Activated CD4-positive, alpha-beta memory T cell treated with anti-CD3 and anti-CD28 coated beads for 36 hours (primary cell): ENCODE data around the gene SLIT1. TPM values are rescaled to one million over a fixed set of nuclear protein-coding genes. Genes with fewer than 3 reads are reported as not detected.

Experiments
- CTCF ChIA-PET: fragments of 350-600 bp; sonication (Branson Sonifier 250); formaldehyde crosslinking; loops from one replicate; lab custom pipeline; 2021; ENCODE audit warnings: antibody characterized with exemption, inconsistent platforms; lab: Charles Lee
- POLR2A ChIA-PET: fragments of 350-600 bp; sonication (Branson Sonifier 250); formaldehyde crosslinking; loops from one replicate; lab custom pipeline; 2021; ENCODE audit warnings: antibody characterized with exemption; lab: Charles Lee
- DNase-seq: peaks from one replicate; pipeline ENCODE4 v3.0.0-alpha.2; 2020
- H3K27ac Mint-ChIP-seq: one replicate; pipeline ENCODE4 v1.8.0; 2021; ENCODE audit warnings: mixed read lengths
- H3K27me3 Mint-ChIP-seq: one replicate; pipeline ENCODE4 v1.8.0; 2021; ENCODE audit warnings: mixed read lengths
- H3K36me3 Mint-ChIP-seq: one replicate; pipeline ENCODE4 v1.8.0; 2021; ENCODE audit warnings: mixed read lengths
- H3K4me1 Mint-ChIP-seq: one replicate; pipeline ENCODE4 v1.8.0; 2021; ENCODE audit warnings: low read depth, mixed read lengths
- H3K4me3 Mint-ChIP-seq: one replicate; pipeline ENCODE4 v1.8.0; 2021; ENCODE audit warnings: mild to moderate bottlenecking, mixed read lengths
- H3K9me3 Mint-ChIP-seq: one replicate; pipeline ENCODE4 v1.8.0; 2021; ENCODE audit warnings: mixed read lengths
- intact Hi-C: fragments of 100-400 bp; cut with micrococcal nuclease; formaldehyde crosslinking; loops from one replicate; pipeline ENCODE4 v1.15.1; 2023
- total RNA-seq, 2 experiments: library from RNA; stranded (reverse); gene quantifications; one replicate each; pipeline ENCODE4 v1.2.3, GENCODE V29; 2021

Gene SLIT1
- total RNA-seq, 2 experiments from 2014 or later = 0.63 to 0.71 TPM

DNA sequence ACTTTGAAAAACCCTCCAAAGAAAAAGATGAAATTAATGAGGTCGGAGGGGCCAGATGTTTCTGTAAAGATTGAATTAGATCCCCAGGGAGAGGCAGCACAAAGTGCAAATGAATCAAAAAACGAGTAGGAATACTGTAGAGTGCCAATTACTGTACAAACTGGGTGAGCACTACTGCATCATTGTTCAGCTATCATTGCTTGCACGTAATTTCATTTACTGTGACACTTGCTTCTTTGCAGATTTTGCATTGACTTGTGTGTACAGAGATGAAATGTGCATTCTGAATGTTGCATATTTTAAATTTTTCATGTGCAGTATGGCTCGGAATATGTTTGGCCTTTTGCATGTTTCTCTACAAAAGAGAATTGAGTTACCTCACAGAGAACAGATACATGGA lies 230.0 kb downstream of the SLIT1 start:
- CTCF ChIA-PET = interaction anchor here (1.0 kb wide), 1 partner anchor 69 kb away, joined by 3 read pairs; no protein-coding TSS in a partner anchor
- intact Hi-C loops = no loop called here

DNA sequence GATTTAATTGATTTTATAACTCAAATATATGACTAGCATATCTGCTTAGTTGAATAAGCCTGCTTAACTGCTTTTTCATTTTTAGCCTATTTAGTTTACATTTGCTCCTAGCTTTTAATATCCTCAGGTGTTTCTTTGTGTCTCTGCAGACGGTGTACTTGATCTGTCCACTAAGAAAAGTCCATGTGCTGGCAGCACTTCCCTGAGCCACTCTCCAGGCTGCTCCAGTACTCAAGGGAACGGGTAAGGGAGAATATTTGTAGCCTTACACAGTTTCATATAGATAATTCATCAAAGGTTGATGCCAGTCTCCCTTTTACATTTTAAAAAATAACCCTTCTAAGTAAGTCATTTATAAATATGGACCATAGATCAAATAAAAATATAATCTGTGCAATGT lies 233.8 kb downstream of the SLIT1 start:
- intact Hi-C loops = no loop called here

More for the DNA sequence above, 230.0 kb downstream of the SLIT1 start:
- Mint-ChIP-seq H3K36me3 (peaks cover 25% of the 10 kb centered on the region), H3K9me3 (no peaks in the 10 kb centered on the region), H3K27me3 (no peaks in the 10 kb centered on the region), H3K4me3 (no peak overlapping the region), H3K4me1 (peaks cover 8% of the 10 kb centered on the region), H3K27ac (no peak overlapping the region)
- POLR2A ChIA-PET = no interaction called here
- DNase-seq = no peak

DNA sequence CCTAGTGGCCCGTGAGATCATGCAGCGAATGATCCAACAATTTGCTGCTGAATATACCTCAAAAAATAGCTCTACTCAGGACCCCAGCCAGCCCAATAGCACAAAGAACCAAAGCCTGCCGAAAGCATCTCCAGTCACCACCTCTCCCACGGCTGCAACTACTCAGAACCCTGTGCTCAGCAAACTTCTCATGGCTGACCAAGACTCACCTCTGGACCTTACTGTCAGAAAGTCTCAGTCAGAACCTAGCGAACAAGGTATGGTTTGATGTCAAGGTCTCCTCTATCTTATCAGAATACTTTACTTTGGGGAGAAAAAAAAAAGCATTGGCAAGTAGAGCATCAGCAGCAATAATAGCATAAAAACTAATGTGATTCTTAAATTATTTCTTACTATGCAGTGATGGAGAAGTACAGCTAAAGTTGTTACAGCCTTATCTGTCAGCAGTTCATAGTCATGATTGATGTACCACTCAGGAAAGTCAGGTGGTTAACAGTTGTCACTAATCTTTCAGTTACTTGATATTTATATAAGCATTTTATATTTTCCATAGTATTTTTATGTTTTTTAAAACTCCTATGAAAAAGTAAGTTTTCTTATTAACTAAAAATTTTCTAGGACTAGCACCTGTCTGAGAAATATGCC lies 236.6 kb downstream of the SLIT1 start:
- no peak overlapping the region for H3K4me3 Mint-ChIP-seq
- no peaks in the 10 kb centered on the region for H3K27me3 Mint-ChIP-seq
- intact Hi-C loops = no loop called here
- no peak overlapping the region for H3K27ac Mint-ChIP-seq
- ChIA-PET CTCF (interaction anchor here (0.6 kb wide), 1 partner anchor 89 kb away, joined by 3 read pairs; no protein-coding TSS in a partner anchor), POLR2A (no interaction called here)
- no peak for DNase-seq
- no peaks in the 10 kb centered on the region for H3K9me3 Mint-ChIP-seq
- H3K36me3 Mint-ChIP-seq = peaks cover 15% of the 10 kb centered on the region
- H3K4me1 Mint-ChIP-seq = peaks cover 16% of the 10 kb centered on the region

More for the DNA sequence above, 233.8 kb downstream of the SLIT1 start:
- Mint-ChIP-seq H3K27ac (no peak overlapping the region), H3K9me3 (no peaks in the 10 kb centered on the region), H3K4me3 (no peak overlapping the region), H3K36me3 (peaks cover 28% of the 10 kb centered on the region), H3K4me1 (peaks cover 12% of the 10 kb centered on the region), H3K27me3 (no peaks in the 10 kb centered on the region)
- DNase-seq = no peak
- ChIA-PET POLR2A (no interaction called here), CTCF (no interaction called here)

Other genes starting within 250 kb of the SLIT1 start
- gene ARHGAP19, start 106.7 kb upstream of the SLIT1 start, total RNA-seq = 10 to 100 TPM; 53.2 to 54.2 TPM
- 1 to 10 TPM; 2.1 TPM for gene FRAT1, start 133.3 kb upstream of the SLIT1 start, total RNA-seq
- 1 to 10 TPM; 5.1 to 5.3 TPM for gene FRAT2, start 148.8 kb upstream of the SLIT1 start, total RNA-seq
- gene RRP12, start 215.4 kb upstream of the SLIT1 start, total RNA-seq = 10 to 100 TPM; 40.4 to 41.8 TPM
- 1,000 to 10,000 TPM; 1,430 to 1,457 TPM for gene PGAM1, start 240.2 kb upstream of the SLIT1 start, total RNA-seq